Retinal pigment epithelial cell (primary cell): ENCODE results near the gene PLA2R1.
"Not testable (repeated sequence)": the region's sequence is repeated elsewhere in the genome, so short reads cannot be mapped to it uniquely, and the experiment has no call there.

Source experiments
- DNase-seq: peaks from one replicate; pipeline ENCODE4 v3.0.0-alpha.2; 2010; ENCODE audit warnings: low read depth
- H3K4me3 ChIP-seq: 2 replicates; pipeline ENCODE4 v1.5.1; 2011; ENCODE audit warnings: mild to moderate bottlenecking, low read length, control low read depth, moderate library complexity
- TF ChIP-seq, protein P1 (sequence below): conservative IDR thresholded peaks from 2 replicates; pipeline ENCODE4 v1.5.1; 2011; ENCODE audit warnings: low read depth, low read length, control low read depth, inconsistent platforms

Gene PLA2R1

DNA sequence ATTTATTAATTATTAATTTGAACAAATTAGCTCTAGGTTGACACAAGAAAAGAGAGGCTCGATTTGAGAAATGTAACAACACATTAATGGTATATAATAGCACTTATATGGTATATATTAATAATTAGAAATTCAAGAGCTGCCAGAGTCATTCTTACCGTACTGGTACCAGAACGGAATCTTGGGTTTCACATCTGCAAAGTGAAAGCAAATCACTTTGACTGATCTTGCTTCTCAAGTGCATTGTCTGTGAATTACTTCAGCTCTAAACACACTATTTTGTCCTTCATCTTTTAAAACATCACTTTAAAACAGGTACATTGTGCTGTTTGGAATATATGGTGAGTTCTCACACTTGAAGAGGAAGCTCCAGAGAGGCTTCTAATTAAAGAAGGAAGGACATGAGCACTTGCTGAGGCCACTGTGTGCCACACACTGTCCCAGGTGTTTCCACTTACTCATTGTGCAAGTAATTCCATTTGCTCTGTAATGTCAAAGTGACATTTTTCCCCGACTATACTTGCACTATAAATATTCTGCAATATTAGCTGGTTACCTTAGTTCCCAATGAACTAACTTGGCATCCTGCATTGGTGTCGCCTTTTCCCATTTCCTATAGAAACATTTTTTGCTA lies 85.8 kb downstream of the PLA2R1 start:
- TF ChIP-seq, protein P1, sequence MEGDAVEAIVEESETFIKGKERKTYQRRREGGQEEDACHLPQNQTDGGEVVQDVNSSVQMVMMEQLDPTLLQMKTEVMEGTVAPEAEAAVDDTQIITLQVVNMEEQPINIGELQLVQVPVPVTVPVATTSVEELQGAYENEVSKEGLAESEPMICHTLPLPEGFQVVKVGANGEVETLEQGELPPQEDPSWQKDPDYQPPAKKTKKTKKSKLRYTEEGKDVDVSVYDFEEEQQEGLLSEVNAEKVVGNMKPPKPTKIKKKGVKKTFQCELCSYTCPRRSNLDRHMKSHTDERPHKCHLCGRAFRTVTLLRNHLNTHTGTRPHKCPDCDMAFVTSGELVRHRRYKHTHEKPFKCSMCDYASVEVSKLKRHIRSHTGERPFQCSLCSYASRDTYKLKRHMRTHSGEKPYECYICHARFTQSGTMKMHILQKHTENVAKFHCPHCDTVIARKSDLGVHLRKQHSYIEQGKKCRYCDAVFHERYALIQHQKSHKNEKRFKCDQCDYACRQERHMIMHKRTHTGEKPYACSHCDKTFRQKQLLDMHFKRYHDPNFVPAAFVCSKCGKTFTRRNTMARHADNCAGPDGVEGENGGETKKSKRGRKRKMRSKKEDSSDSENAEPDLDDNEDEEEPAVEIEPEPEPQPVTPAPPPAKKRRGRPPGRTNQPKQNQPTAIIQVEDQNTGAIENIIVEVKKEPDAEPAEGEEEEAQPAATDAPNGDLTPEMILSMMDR = no peak
- DNase-seq = no peak
- H3K4me3 ChIP-seq = no peak overlapping the region

DNA sequence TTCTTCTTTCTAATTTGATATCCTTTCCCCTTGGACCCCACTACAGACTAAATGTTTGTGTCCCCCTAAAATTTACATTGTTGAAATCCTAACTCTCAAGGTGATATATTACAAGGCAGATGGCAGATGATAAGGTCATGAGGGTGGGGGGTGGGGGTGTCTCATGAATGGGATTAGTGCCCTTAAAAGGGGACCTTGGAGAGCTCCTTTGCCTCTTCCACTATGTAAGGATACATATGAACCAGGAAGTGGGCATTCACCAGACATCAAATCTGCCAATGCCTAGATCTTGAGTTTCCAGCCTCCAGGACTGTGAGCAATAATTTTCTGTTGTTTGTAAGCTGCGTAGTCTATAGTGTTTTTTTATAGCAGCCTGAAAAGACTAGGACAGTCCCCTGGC lies 89.1 kb downstream of the PLA2R1 start:
- no peak for DNase-seq
- TF ChIP-seq, protein P1 = no peak
- H3K4me3 ChIP-seq = no peak overlapping the region

DNA sequence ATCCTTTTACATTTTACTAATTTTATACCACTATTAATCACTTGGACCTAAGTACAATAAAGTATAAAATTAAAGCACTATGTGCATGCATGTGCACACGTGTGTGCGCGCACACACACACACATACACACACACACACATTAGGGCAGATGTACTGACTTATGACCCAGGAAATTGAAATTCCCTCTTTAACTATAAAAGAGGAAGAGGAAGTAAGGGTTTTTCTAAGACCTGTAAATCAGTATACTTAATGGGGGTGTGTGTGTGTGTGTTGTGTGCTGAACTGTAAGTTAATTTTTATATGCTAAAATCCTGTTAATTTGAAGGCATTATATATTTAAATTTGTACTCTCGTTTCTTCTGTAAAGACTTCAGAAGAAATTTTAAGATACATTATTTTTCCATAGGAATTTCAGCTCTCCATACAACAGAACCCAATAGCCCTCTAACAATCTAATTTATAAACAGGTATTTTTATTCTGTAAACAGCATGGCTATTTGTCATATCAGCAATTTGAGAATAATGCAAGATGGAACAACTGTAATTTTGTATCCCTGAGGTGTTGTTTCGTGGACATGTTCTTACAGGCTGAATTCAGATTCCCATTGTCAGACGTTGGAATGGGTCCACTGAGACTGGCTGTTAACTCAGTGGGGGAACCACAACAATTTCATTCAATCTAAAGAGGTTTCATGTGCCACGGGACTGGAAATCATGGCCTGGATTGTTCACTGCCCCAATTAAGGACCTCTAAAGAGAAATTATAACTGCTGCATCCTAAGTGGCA lies 90.9 kb downstream of the PLA2R1 start:
- DNase-seq = no peak
- TF ChIP-seq, protein P1 = no peak
- no peak overlapping the region for H3K4me3 ChIP-seq

DNA sequence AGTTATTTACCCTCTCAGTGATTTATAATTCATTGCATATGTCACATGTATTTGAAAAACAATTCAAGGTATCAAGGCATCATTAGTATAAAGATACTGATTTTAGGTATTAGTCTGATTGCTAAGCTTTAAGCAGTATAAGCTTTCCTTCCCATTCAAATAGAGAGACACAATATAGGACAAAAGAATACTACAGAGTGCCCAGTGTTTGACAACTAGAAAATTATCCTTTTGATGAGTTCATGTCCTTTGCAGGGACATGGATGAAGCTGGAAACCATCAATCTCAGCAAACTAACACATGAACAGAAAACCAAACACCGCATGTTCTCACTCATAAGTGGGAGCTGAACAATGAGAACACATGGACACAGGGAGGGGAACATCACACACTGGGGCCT lies 91.9 kb downstream of the PLA2R1 start:
- not testable (repeated sequence) for H3K4me3 ChIP-seq, DNase-seq

DNA sequence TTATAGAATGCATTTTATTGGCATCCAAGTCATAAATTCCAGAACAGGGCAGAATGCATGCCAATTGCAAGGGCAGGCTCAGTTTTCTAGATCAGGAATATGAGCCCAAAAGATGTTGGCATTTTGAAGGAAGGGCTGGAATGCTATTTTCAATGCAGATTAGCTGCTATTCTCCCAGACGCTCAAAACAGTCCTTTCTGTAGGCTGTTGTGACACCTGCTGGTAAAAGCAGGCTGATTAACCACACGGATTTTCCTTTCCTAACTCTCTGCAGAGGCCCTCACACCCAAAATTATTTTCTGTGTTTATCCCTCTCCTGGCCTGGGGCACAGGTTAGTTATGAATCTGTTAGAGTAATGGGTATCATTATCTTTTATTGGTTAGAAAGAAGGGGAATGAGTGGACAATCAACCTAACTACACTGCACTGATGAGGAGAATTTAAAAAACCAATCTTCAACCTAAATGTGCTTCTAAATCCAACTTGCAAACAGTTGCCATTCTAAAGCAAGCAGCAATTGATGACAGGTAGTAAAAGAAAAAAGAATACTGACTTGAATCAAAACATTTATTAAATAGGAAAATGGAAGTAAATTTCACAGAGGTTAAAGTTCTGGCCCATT lies 94.0 kb downstream of the PLA2R1 start:
- peak; percentile 34 for DNase-seq
- H3K4me3 ChIP-seq = no peak overlapping the region
- TF ChIP-seq, protein P1 = peak; percentile 72

DNA sequence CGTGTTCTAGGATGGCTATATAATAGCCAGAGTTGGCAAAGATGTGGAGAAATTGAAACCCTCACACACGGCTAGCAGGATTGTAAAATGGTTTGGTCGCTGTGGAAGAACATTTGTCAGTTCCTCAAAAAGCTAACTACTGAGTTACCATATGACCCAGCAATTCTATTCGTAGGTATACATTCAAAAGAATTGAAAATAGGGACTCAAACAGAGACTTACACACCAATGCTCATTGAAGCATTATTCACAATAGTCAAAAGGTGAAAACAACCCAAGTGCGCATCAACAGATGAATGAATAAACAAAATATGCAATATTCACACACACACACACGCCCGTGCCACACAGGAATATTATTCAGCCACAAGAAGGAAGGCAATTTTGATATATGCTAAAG lies 98.7 kb downstream of the PLA2R1 start:
- DNase-seq = no peak
- H3K4me3 ChIP-seq = no peak overlapping the region
- TF ChIP-seq, protein P1 = no peak

DNA sequence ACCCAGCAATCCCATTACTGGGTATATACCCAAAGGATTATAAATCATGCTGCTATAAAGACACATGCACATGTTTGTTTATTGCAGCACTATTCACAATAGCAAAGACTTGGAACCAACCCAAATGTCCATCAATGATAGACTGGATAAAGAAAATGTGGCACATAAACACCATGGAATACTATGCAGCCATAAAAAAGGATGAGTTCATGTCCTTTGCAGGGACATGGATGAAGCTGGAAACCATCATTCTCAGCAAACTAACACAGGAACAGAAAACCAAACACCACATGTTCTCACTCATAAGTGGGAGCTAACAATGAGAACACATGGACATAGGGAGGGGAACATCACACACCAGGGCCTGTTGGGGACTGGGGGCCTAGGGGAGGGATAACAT lies 99.9 kb downstream of the PLA2R1 start:
- H3K4me3 ChIP-seq, DNase-seq: not testable (repeated sequence)

DNA sequence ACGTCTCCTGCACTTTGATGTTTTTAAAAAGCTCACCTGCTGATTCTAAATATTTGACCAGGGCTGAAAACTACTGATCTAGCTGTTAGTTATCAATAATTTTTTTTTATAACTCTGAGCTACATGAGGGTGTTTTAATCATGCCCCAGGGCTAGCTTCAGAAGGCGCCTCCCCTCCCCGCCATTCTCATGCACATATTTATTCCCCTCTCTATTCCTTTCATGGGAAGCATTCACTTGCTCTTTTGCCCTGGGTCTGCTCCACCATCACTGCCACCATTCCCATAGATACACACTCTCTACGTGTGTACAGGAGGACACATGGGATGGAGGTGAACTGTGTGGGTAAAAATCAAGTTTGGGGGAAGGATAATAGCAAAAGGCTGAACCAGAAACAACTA lies 101.0 kb downstream of the PLA2R1 start:
- H3K4me3 ChIP-seq = no peak overlapping the region

More for the DNA sequence above, 101.0 kb downstream of the PLA2R1 start:
- TF ChIP-seq, protein P1 = no peak
- DNase-seq = no peak
